ENCODE data around the gene KREMEN1.

KREMEN1 gene

GRCh38 chr22:29044657-29045176, 28.1 kb upstream of the KREMEN1 start:
- POLR2A ChIA-PET, result no interaction called here
- no peak for DNase-seq (ENCODE audit: low read depth, low spot score)
- H3K4me3 ChIP-seq (ENCODE audit: low read depth, low read length), result no peak overlapping the region
- CTCF ChIA-PET, result interaction anchor here (0.7 to 11.6 kb wide), 9 partner anchors 25 to 215 kb away, joined by 3 to 268 read pairs (median 6); no protein-coding TSS in a partner anchor
- no peak for TF ChIP-seq CTCF (IDR thresholded peaks at IDR 0.05; ENCODE audit: insufficient read depth, low read length, missing control alignments)

GRCh38 chr22:29048822-29049654, 23.8 kb upstream of the KREMEN1 start:
- H3K4me3 ChIP-seq (ENCODE audit: low read depth, low read length), result no peak overlapping the region
- TF ChIP-seq CTCF (IDR thresholded peaks at IDR 0.05; ENCODE audit: insufficient read depth, low read length, missing control alignments), result no peak
- ChIA-PET CTCF (interaction anchor here (0.9 to 2.2 kb wide), 4 partner anchors 9 to 193 kb away, joined by 3 to 9 read pairs (median 6); no protein-coding TSS in a partner anchor), POLR2A (no interaction called here)
- DNase-seq (ENCODE audit: low read depth, low spot score), result no peak

- ChIA-PET POLR2A (no interaction called here), CTCF (interaction anchor here (0.9 to 2.2 kb wide), 3 partner anchors 9 to 26 kb away, joined by 3 to 9 read pairs (median 3); no protein-coding TSS in a partner anchor)
- no peak for DNase-seq (ENCODE audit: low read depth, low spot score)
- TF ChIP-seq CTCF (IDR thresholded peaks at IDR 0.05; ENCODE audit: insufficient read depth, low read length, missing control alignments), result no peak
- H3K4me3 ChIP-seq (ENCODE audit: low read depth, low read length), result no peak overlapping the region
Observed at GRCh38 chr22:29049655-29050263, 23.1 kb upstream of the KREMEN1 start.

GRCh38 chr22:29050457-29050856, 22.4 kb upstream of the KREMEN1 start:
- ChIA-PET CTCF (interaction anchor here (1.1 kb wide), 1 partner anchor 14 kb away, joined by 3 read pairs; no protein-coding TSS in a partner anchor), POLR2A (no interaction called here)
- no peak for DNase-seq (ENCODE audit: low read depth, low spot score)
- H3K4me3 ChIP-seq (ENCODE audit: low read depth, low read length), result no peak overlapping the region
- no peak for TF ChIP-seq CTCF (IDR thresholded peaks at IDR 0.05; ENCODE audit: insufficient read depth, low read length, missing control alignments)

- ChIA-PET CTCF (interaction anchor here (1.1 to 1.7 kb wide), 5 partner anchors 8 to 193 kb away, joined by 3 to 9 read pairs (median 4); partner anchors contain the start of gene C22orf31), POLR2A (no interaction called here)
- no peak for DNase-seq (ENCODE audit: low read depth, low spot score)
- no peak overlapping the region for H3K4me3 ChIP-seq (ENCODE audit: low read depth, low read length)
- TF ChIP-seq CTCF (IDR thresholded peaks at IDR 0.05; ENCODE audit: insufficient read depth, low read length, missing control alignments), result no peak
Observed at GRCh38 chr22:29053048-29053702, 19.7 kb upstream of the KREMEN1 start.
